ENCODE results near the gene C1QL2.
A peak's percentile ranks its signal among the peaks of the same experiment; 100 is the strongest.

C1QL2 gene

GRCh38 chr2:119119076-119119785 lies 39.3 kb downstream of the C1QL2 start:
- Histone ChIP-seq H3K4me1 (ENCODE audit: insufficient read depth, insufficient read length) (peaks cover 10% of the 10 kb centered on the region), H3K9ac (ENCODE audit: insufficient read length, low read depth) (no peak overlapping the region), H3K9me3 (ENCODE audit: insufficient read depth, low read length) (no peaks in the 10 kb centered on the region), H3K36me3 (ENCODE audit: insufficient read depth, insufficient read length, low read length) (no peaks in the 10 kb centered on the region), H3K27me3 (ENCODE audit: insufficient read depth, insufficient read length) (peaks cover 7% of the 10 kb centered on the region), H3K4me3 (ENCODE audit: insufficient read length, low read depth) (no peak overlapping the region)
- DNase-seq (ENCODE audit: low read depth, low spot score) = no peak
- TF ChIP-seq SUZ12 (IDR thresholded peaks at IDR 0.05; ENCODE audit: extremely low read depth, insufficient read depth, insufficient read length) (no peak), YY1 (IDR thresholded peaks at IDR 0.05; ENCODE audit: insufficient read depth, insufficient read length) (no peak), ZNF274 (IDR thresholded peaks at IDR 0.05; ENCODE audit: low read depth, low read length) (no peak)

- Histone ChIP-seq H3K4me1 (ENCODE audit: insufficient read depth, insufficient read length) (peaks cover 8% of the 10 kb centered on the region), H3K27me3 (ENCODE audit: insufficient read depth, insufficient read length) (no peaks in the 10 kb centered on the region), H3K9ac (ENCODE audit: insufficient read length, low read depth) (peak overlapping the region; percentile 25), H3K4me3 (ENCODE audit: insufficient read length, low read depth) (no peak overlapping the region), H3K36me3 (ENCODE audit: insufficient read depth, insufficient read length, low read length) (no peaks in the 10 kb centered on the region), H3K9me3 (ENCODE audit: insufficient read depth, low read length) (no peaks in the 10 kb centered on the region)
- no peak for DNase-seq (ENCODE audit: low read depth, low spot score)
- TF ChIP-seq ZNF274 (IDR thresholded peaks at IDR 0.05; ENCODE audit: low read depth, low read length) (no peak), YY1 (IDR thresholded peaks at IDR 0.05; ENCODE audit: insufficient read depth, insufficient read length) (no peak), SUZ12 (IDR thresholded peaks at IDR 0.05; ENCODE audit: extremely low read depth, insufficient read depth, insufficient read length) (no peak)
Measured at GRCh38 chr2:119117891-119118882, 40.4 kb downstream of the C1QL2 start.

GRCh38 chr2:119117408-119117807 lies 41.1 kb downstream of the C1QL2 start:
- Histone ChIP-seq H3K4me1 (ENCODE audit: insufficient read depth, insufficient read length) (peaks cover 5% of the 10 kb centered on the region), H3K9ac (ENCODE audit: insufficient read length, low read depth) (peak overlapping the region; percentile 25), H3K36me3 (ENCODE audit: insufficient read depth, insufficient read length, low read length) (no peaks in the 10 kb centered on the region), H3K4me3 (ENCODE audit: insufficient read length, low read depth) (no peak overlapping the region), H3K27me3 (ENCODE audit: insufficient read depth, insufficient read length) (no peaks in the 10 kb centered on the region), H3K9me3 (ENCODE audit: insufficient read depth, low read length) (peaks cover 2% of the 10 kb centered on the region; the same call in 1 of the 2 replicates)
- no peak for DNase-seq (ENCODE audit: low read depth, low spot score)
- TF ChIP-seq SUZ12 (IDR thresholded peaks at IDR 0.05; ENCODE audit: extremely low read depth, insufficient read depth, insufficient read length) (no peak), ZNF274 (IDR thresholded peaks at IDR 0.05; ENCODE audit: low read depth, low read length) (no peak), YY1 (IDR thresholded peaks at IDR 0.05; ENCODE audit: insufficient read depth, insufficient read length) (no peak)

GRCh38 chr2:119116411-119117295 lies 41.9 kb downstream of the C1QL2 start:
- H3K36me3 ChIP-seq (ENCODE audit: insufficient read depth, insufficient read length, low read length) = no peaks in the 10 kb centered on the region
- no peak for TF ChIP-seq YY1 (IDR thresholded peaks at IDR 0.05; ENCODE audit: insufficient read depth, insufficient read length)
- no peaks in the 10 kb centered on the region for H3K27me3 ChIP-seq (ENCODE audit: insufficient read depth, insufficient read length)
- no peak for DNase-seq (ENCODE audit: low read depth, low spot score)
- no peak overlapping the region for H3K4me3 ChIP-seq (ENCODE audit: insufficient read length, low read depth)
- H3K9me3 ChIP-seq (ENCODE audit: insufficient read depth, low read length) = peaks cover 9% of the 10 kb centered on the region; the same call in 1 of the 2 replicates
- no peak overlapping the region for H3K9ac ChIP-seq (ENCODE audit: insufficient read length, low read depth)
- H3K4me1 ChIP-seq (ENCODE audit: insufficient read depth, insufficient read length) = peaks cover 5% of the 10 kb centered on the region

- Histone ChIP-seq H3K27me3 (ENCODE audit: insufficient read depth, insufficient read length) (no peaks in the 10 kb centered on the region), H3K9me3 (ENCODE audit: insufficient read depth, low read length) (peaks cover 23% of the 10 kb centered on the region), H3K4me3 (ENCODE audit: insufficient read length, low read depth) (no peak overlapping the region), H3K4me1 (ENCODE audit: insufficient read depth, insufficient read length) (peaks cover 5% of the 10 kb centered on the region), H3K9ac (ENCODE audit: insufficient read length, low read depth) (no peak overlapping the region), H3K36me3 (ENCODE audit: insufficient read depth, insufficient read length, low read length) (no peaks in the 10 kb centered on the region)
- no peak for DNase-seq (ENCODE audit: low read depth, low spot score)
- TF ChIP-seq ZNF274 (IDR thresholded peaks at IDR 0.05; ENCODE audit: low read depth, low read length) (no peak), YY1 (IDR thresholded peaks at IDR 0.05; ENCODE audit: insufficient read depth, insufficient read length) (no peak), SUZ12 (IDR thresholded peaks at IDR 0.05; ENCODE audit: extremely low read depth, insufficient read depth, insufficient read length) (no peak)
Measured at GRCh38 chr2:119114266-119114665, 44.3 kb downstream of the C1QL2 start.

GRCh38 chr2:119113489-119113770 lies 45.1 kb downstream of the C1QL2 start:
- Histone ChIP-seq H3K36me3 (ENCODE audit: insufficient read depth, insufficient read length, low read length) (no peaks in the 10 kb centered on the region), H3K9me3 (ENCODE audit: insufficient read depth, low read length) (peaks cover 23% of the 10 kb centered on the region), H3K27me3 (ENCODE audit: insufficient read depth, insufficient read length) (no peaks in the 10 kb centered on the region), H3K4me3 (ENCODE audit: insufficient read length, low read depth) (no peak overlapping the region), H3K9ac (ENCODE audit: insufficient read length, low read depth) (no peak overlapping the region), H3K4me1 (ENCODE audit: insufficient read depth, insufficient read length) (peaks cover 5% of the 10 kb centered on the region)
- no peak for DNase-seq (ENCODE audit: low read depth, low spot score)
- no peak for TF ChIP-seq ZNF274 (IDR thresholded peaks at IDR 0.05; ENCODE audit: low read depth, low read length)
- no peak for TF ChIP-seq SUZ12 (IDR thresholded peaks at IDR 0.05; ENCODE audit: extremely low read depth, insufficient read depth, insufficient read length)
- TF ChIP-seq YY1 (IDR thresholded peaks at IDR 0.05; ENCODE audit: insufficient read depth, insufficient read length) = no peak
